HepG2 (cell line): ENCODE measurements around the gene ALS2CL.

ENCODE experiments used
- CTCF ChIP-seq: sonication (generic); formaldehyde crosslinking; IDR thresholded peaks from 2 replicates; pipeline ENCODE4 v1.5.0; 2020; ENCODE audit warnings: mild to moderate bottlenecking, missing genetic modification reagents, moderate library complexity
- DPF2 ChIP-seq: sonication (generic); formaldehyde crosslinking; IDR thresholded peaks from 2 replicates; pipeline ENCODE4 v1.4.0; 2020; ENCODE audit warnings: mild to moderate bottlenecking, low read depth, missing genetic modification reagents, borderline replicate concordance
- E2F1 ChIP-seq: sonication (generic); formaldehyde crosslinking; IDR thresholded peaks from 2 replicates; pipeline ENCODE4 v1.5.0; 2020; ENCODE audit warnings: missing genetic modification reagents
- KIAA2018 ChIP-seq: sonication (generic); formaldehyde crosslinking; IDR thresholded peaks from 2 replicates; pipeline ENCODE4 v1.5.0; 2020; ENCODE audit warnings: mild to moderate bottlenecking, missing genetic modification reagents, borderline replicate concordance
- MAX ChIP-seq: IDR thresholded peaks from 2 replicates; pipeline ENCODE4 v1.6.1; 2012; ENCODE audit warnings: inconsistent platforms
- PLRG1 ChIP-seq: fragments of 450-650 bp; conservative IDR thresholded peaks from 2 replicates; pipeline ENCODE4 v1.6.1; 2016
- SKI ChIP-seq: fragments of 450-650 bp; IDR thresholded peaks from one replicate; pipeline ENCODE4 v1.6.1; 2018; ENCODE audit warnings: mild to moderate bottlenecking; ENCODE audit not compliant: partially characterized antibody
- STAT6 ChIP-seq: sonication (generic); formaldehyde crosslinking; IDR thresholded peaks from 2 replicates; pipeline ENCODE4 v1.4.0; 2020; ENCODE audit warnings: missing genetic modification reagents, mild to moderate bottlenecking, borderline replicate concordance
- THAP8 ChIP-seq: sonication (generic); formaldehyde crosslinking; IDR thresholded peaks from 2 replicates; pipeline ENCODE4 v1.5.1; 2020; ENCODE audit warnings: missing genetic modification reagents, mild to moderate bottlenecking, borderline replicate concordance
- ZBTB20 ChIP-seq: sonication (generic); formaldehyde crosslinking; IDR thresholded peaks from 2 replicates; pipeline ENCODE4 v1.8.1; 2023; ENCODE audit warnings: missing genetic modification reagents, low read depth, mild to moderate bottlenecking, borderline replicate concordance

GRCh38 chr3:46681856-46682540, 11.5 kb downstream of the ALS2CL start:
- no peak for TF ChIP-seq ZBTB20
- no peak for TF ChIP-seq DPF2 (CRISPR knock-in tag)
- TF ChIP-seq KIAA2018 (CRISPR knock-in tag): no peak
- TF ChIP-seq E2F1 (CRISPR knock-in tag): no peak
- no peak for TF ChIP-seq CTCF (CRISPR knock-in tag)
- TF ChIP-seq SKI: no peak
- no peak for TF ChIP-seq PLRG1
- TF ChIP-seq THAP8 (CRISPR knock-in tag): no peak
- no peak for TF ChIP-seq MAX
- no peak for TF ChIP-seq STAT6 (CRISPR knock-in tag)
